GM21515 (cell line): ENCODE data around the gene SYTL2.
"Not testable (repeated sequence)": the region's sequence is repeated elsewhere in the genome, so short reads cannot be mapped to it uniquely, and the experiment has no call there.

Source experiments
- ATAC-seq: cut with Tn5 transposase; IDR thresholded peaks from one replicate; pipeline ENCODE4 v1.9.1; 2021; ENCODE audit not compliant: unreplicated experiment

Gene SYTL2

DNA sequence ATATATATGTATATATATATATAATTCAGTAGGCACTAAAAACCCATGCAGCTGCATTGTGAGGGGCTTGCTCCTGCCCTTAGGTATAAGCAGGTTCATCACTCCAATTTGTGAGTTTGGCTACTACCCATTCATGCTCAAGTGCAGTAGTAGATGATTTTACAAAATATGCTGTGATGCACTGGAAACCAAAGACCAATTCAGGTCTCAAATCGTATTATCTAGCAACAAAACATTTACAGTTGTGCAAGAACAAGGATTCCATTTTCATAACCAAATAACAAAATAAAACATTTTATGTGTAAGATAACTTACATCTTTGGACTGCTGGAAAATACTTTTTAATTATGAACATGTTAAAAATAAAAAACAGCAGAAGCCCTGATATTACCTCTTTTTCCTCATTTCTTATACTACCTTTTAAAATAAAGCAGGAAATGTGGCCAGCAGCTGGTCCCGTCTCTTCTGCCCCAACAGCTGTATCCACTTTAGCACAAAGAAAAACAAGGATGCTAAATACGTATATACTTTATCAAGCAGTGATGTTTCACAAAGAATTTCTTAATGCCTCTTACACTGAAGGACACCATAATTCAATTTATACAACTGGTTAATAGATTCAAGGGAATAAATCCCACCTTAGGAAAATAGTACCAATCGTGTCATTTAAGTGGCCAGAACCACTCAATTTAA is 148.8 kb downstream of the SYTL2 start:
- ATAC-seq: no peak

- no peak for ATAC-seq
Measured at GRCh38 chr11:85658180-85658579, 152.8 kb downstream of the SYTL2 start.

DNA sequence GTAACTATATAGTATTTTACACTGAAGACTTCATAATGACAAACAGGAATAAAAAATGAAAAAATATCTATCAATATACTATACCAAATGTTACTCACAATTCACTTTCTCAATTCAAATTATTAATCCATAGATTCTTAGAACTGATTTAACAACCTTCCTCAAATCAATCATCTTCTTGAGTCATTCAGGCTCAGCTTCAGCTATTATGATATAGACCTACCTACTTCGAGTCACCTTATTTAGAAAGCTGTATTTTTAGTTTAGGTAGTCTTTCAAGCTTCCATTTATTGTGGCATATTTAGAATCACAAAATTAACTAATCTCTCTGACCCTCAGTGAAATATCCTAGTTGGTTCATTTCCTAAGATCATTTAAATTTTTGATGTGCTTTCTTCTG is 154.2 kb downstream of the SYTL2 start:
- no peak for ATAC-seq

DNA sequence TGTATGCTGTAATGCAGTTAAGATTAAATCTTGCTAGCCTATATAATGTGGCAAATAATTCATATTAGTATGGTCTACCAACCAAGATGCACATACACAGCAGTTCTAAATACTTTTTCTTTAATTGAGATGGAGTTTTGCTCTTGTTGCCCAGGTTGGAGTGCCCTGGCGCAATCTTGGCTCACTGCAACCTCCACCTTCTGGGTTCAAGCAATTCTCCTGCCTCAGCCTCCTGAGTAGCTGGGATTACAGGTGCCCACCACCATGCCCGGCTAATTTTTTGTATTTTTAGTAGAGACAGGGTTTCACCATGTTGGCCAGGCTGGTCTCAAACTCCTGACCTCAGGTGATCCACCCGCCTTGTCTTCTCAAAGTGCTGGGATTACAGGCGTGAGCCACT is 156.6 kb downstream of the SYTL2 start:
- ATAC-seq: not testable (repeated sequence)

GRCh38 chr11:85652786-85653447 is 158.0 kb downstream of the SYTL2 start:
- no peak for ATAC-seq

DNA sequence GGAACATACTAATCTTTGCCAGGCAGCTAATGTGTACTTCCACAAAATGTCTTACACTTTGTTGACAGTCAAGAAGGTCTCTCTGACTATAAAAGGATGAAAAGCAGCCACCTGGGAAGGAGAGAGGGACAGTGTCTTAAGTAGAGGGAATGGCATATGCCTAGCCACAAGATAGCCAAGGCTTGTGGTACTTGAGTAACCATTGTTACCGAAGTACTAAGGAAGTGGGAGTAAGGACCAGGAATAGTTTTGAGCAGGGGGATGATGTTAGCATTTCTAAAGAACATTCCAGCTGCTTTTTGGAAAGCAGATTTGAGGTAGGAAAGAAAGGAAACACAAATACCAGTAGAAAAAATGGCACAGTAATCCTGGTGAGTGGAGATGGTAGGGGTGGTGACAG is 159.8 kb downstream of the SYTL2 start:
- no peak for ATAC-seq

DNA sequence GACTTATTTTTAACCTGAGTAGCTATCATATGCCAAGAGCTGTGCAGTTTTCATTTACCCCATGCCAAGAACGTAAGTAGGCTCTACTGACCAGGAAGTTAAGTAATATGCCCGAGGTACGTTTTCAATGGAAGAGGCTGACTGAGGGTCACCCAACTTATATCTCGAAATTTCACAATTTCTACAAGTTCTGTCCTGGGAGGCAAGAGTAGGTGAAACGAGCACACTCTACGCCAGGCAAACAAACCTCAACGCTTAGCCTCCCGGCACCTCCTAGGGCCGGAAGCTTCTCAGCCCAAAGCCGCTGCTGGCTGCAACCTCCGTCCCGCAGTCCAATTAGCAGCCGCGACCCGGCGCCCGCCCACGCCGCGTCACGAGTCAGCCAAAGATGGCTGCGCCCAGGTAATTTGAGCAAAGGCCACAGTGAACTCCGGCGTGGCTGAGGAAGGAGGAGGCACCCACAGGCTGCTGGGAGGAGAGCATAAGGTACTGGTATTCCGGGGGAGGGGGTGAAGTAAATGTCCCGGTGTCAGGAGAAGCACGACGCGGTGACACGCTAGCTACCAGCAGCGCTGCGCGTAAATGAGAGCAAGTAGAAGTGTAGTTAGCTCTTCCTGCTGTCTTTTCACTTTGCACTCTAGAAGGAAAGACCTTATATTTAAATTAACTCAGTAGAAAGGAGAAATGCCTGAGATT is 163.2 kb downstream of the SYTL2 start, which contains the start of gene TMEM126A:
Gene TMEM126A (plus strand): TSS at position 364 of the 696 bp plus-strand sequence. CDS start 2,289 bp downstream, outside the sequence.
- ATAC-seq: peak; percentile 100

DNA sequence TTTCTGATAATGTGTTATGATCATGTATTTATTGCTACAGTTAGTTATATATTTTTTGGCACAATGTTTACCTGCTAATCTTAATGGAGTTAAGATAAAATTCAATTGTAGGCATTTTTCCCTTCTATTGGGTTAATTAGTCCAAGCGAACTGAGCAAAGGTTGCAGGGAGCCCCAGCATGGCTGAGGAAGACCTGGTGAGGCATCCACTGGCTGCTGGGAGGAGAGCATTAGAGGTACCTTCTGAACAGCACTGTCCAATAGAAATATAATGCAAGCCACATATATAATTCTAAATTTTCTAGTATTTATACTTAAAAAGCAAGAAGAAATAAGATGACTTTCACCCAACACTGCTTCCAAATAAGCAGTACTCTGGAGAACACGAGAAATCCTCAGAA is 163.9 kb downstream of the SYTL2 start:
- peak; percentile 10 for ATAC-seq
